HFF-Myc (cell line): ENCODE measurements around the gene NADSYN1.

Experiments
- DNase-seq: peaks from one replicate; pipeline ENCODE4 v3.0.0-alpha.2; 2011; ENCODE audit warnings: low read depth; ENCODE audit errors: extremely low read depth
- H3K4me3 ChIP-seq: replicated peaks from 2 replicates; pipeline ENCODE4 v1.5.1; 2011; ENCODE audit warnings: low read depth, mild to moderate bottlenecking, control low read depth, low read length
- CTCF ChIP-seq: IDR thresholded peaks from 2 replicates; pipeline ENCODE4 v1.5.1; 2012; ENCODE audit warnings: mild to moderate bottlenecking, low read depth, low read length, control low read depth; ENCODE audit errors: missing control alignments

NADSYN1 gene

GRCh38 chr11:71453037-71453917 is at the start of gene NADSYN1:
TSS of gene NADSYN1 (plus strand) at chr11:71453203. CDS start at chr11:71453297, 94 bp downstream.
- H3K4me3 ChIP-seq, result peak within 1 kb of the TSS; percentile 97
- no peak for TF ChIP-seq CTCF
- peak; percentile 79 for DNase-seq

- no peak for DNase-seq
- no peak overlapping the region for H3K4me3 ChIP-seq
- TF ChIP-seq CTCF, result no peak
These were observed 48.8 kb upstream of the NADSYN1 start for GRCh38 chr11:71404209-71404608.

- no peak for TF ChIP-seq CTCF
- H3K4me3 ChIP-seq, result no peak overlapping the region
- no peak for DNase-seq
These were observed 46.3 kb upstream of the NADSYN1 start for GRCh38 chr11:71406681-71407080.

- no peak for TF ChIP-seq CTCF
- no peak overlapping the region for H3K4me3 ChIP-seq
- DNase-seq, result no peak
These were observed 45.6 kb upstream of the NADSYN1 start for GRCh38 chr11:71407356-71407755.

GRCh38 chr11:71408826-71409225 is 44.2 kb upstream of the NADSYN1 start:
- H3K4me3 ChIP-seq, result no peak overlapping the region
- no peak for TF ChIP-seq CTCF
- DNase-seq, result no peak

- no peak for DNase-seq
- H3K4me3 ChIP-seq, result no peak overlapping the region
- no peak for TF ChIP-seq CTCF
These were observed 42.5 kb upstream of the NADSYN1 start for GRCh38 chr11:71410363-71410966.
